Naive thymus-derived CD8-positive, alpha-beta T cell (primary cell): ENCODE measurements around the gene SENP7. TPM values are rescaled to one million over a fixed set of nuclear protein-coding genes. Genes with fewer than 3 reads are reported as not detected.

ENCODE experiments used
- ATAC-seq, 2 donors: fragments of 150-1000 bp; cut with Tn5 transposase in 1 of 2; sonication (Bioruptor Pico), chemical (Tn5 transposase) in 1 of 2; 1 replicate in 1 of 2; 2 replicates in 1 of 2; pipeline ENCODE4 v1.10.0; 2021; ENCODE audit warnings: mild to moderate bottlenecking in 2 of 2, moderate library complexity in 2 of 2
- POLR2A ChIA-PET: fragments of 350-600 bp; sonication (Branson Sonifier 250); formaldehyde crosslinking; loops from one replicate; lab custom pipeline; 2021; ENCODE audit warnings: antibody characterized with exemption; lab: Charles Lee
- DNase-seq, 10 donors: peaks; one replicate each; pipeline versions ENCODE4 v3.0.0 to v3.0.0-alpha.2; 2020 to 2022
- H3K27ac Mint-ChIP-seq, 10 donors: one replicate each; pipeline ENCODE4 v1.8.0; 2020 to 2022; ENCODE audit warnings: mild to moderate bottlenecking in 10 of 10, mixed read lengths in 10 of 10, moderate library complexity in 4 of 10, inconsistent platforms in 1 of 10
- H3K27me3 Mint-ChIP-seq, 5 donors: one replicate each; pipeline ENCODE4 v1.8.0; 2021 to 2022; ENCODE audit warnings: mixed read lengths in 5 of 5
- H3K36me3 Mint-ChIP-seq, 3 donors: one replicate each; pipeline ENCODE4 v1.8.0; 2020 to 2022; ENCODE audit warnings: mixed read lengths in 3 of 3, mild to moderate bottlenecking in 2 of 3, inconsistent platforms in 1 of 3
- H3K4me1 Mint-ChIP-seq, 4 donors: one replicate each; pipeline ENCODE4 v1.8.0; 2021 to 2022; ENCODE audit warnings: mixed read lengths in 4 of 4
- H3K4me3 Mint-ChIP-seq, 10 donors: one replicate each; pipeline ENCODE4 v1.8.0; 2020 to 2022; ENCODE audit warnings: mild to moderate bottlenecking in 10 of 10, mixed read lengths in 10 of 10, moderate library complexity in 6 of 10, inconsistent platforms in 1 of 10
- H3K9me3 Mint-ChIP-seq, 9 donors: one replicate each; pipeline ENCODE4 v1.8.0; 2020 to 2022; ENCODE audit warnings: mixed read lengths in 9 of 9, mild to moderate bottlenecking in 3 of 9, inconsistent platforms in 1 of 9, moderate library complexity in 1 of 9
- polyA plus RNA-seq, 3 donors: library from polyadenylated mRNA; unstranded; fragments of 300-500 nt; fragmentation: Illumina TruSeq; gene quantifications; one replicate each; pipeline ENCODE4 v1.2.3, GENCODE V29; 2021
- total RNA-seq, 8 experiments: library from RNA in 2 of 8; stranded (reverse) in 2 of 8; gene quantifications; one replicate each; pipeline ENCODE4 v1.2.3 and lab custom pipeline; 2021 to 2026

SENP7 gene
- total and polyA plus RNA-seq, 5 experiments from 2014 or later: 6.7 to 72.5 (median 11.2) TPM

GRCh38 chr3:101278727-101279126 is 234.3 kb downstream of the SENP7 start:
- no peak for ATAC-seq
- Mint-ChIP-seq H3K4me3 (no peak overlapping the region), H3K9me3 (no peaks in the 10 kb centered on the region), H3K27me3 (no peaks in the 10 kb centered on the region), H3K4me1 (no peaks in the 10 kb centered on the region), H3K27ac (no peak overlapping the region), H3K36me3 (peaks cover 0 to 6% (median 6%) of the 10 kb centered on the region in 3 donors)
- no peak for DNase-seq
- POLR2A ChIA-PET: no interaction called here

Other genes with a start within 250 kb of the SENP7 start
- 1 to 10 TPM in 1 of 2 experiments, under 1 TPM in 1; 0.96 to 1.1 TPM for gene IMPG2, start 192.6 kb downstream of the SENP7 start, total RNA-seq
- under 1 TPM in 1 of 3 donors, not detected in 2; 0.09 TPM for gene IMPG2, start 192.6 kb downstream of the SENP7 start, polyA plus RNA-seq
- gene TRMT10C, start 48.7 kb upstream of the SENP7 start, total RNA-seq: 10 to 100 TPM; 27.2 to 30.5 TPM
- gene TRMT10C, start 48.7 kb upstream of the SENP7 start, polyA plus RNA-seq: 10 to 100 TPM; 34.1 to 52.7 (median 36.7) TPM
- 100 to 1,000 TPM; 180 to 189 TPM for gene PCNP, start 61.0 kb upstream of the SENP7 start, total RNA-seq
- 100 to 1,000 TPM; 112 to 130 (median 124) TPM for gene PCNP, start 61.0 kb upstream of the SENP7 start, polyA plus RNA-seq
- gene ZBTB11, start 163.9 kb upstream of the SENP7 start, total RNA-seq: 10 to 100 TPM; 52.7 to 53.1 TPM
- gene ZBTB11, start 163.9 kb upstream of the SENP7 start, polyA plus RNA-seq: 10 to 100 TPM in 1 of 3 donors, 1 to 10 TPM in 2; 8.6 to 10.9 (median 9.5) TPM
- gene RPL24, start 173.5 kb upstream of the SENP7 start, total RNA-seq: 1,000 to 10,000 TPM; 1,519 to 1,530 TPM
- 1,000 to 10,000 TPM; 1,202 to 1,552 (median 1,441) TPM for gene RPL24, start 173.5 kb upstream of the SENP7 start, polyA plus RNA-seq
- gene CEP97, start 211.4 kb upstream of the SENP7 start, total RNA-seq: 10 to 100 TPM in 1 of 2 experiments, 1 to 10 TPM in 1; 8.4 to 10.5 TPM
- gene CEP97, start 211.4 kb upstream of the SENP7 start, polyA plus RNA-seq: 1 to 10 TPM; 1.8 to 5.3 (median 3.5) TPM